8988T (cell line): ENCODE data around the gene CASKIN1.
"Not testable (repeated sequence)": the region's sequence is repeated elsewhere in the genome, so short reads cannot be mapped to it uniquely, and the experiment has no call there.

Experiments used
- DNase-seq: peaks from one replicate; pipeline ENCODE4 v3.0.0; 2011

CASKIN1 gene

GRCh38 chr16:2154533-2155090 is 41.8 kb downstream of the CASKIN1 start:
- DNase-seq, result no peak

DNA sequence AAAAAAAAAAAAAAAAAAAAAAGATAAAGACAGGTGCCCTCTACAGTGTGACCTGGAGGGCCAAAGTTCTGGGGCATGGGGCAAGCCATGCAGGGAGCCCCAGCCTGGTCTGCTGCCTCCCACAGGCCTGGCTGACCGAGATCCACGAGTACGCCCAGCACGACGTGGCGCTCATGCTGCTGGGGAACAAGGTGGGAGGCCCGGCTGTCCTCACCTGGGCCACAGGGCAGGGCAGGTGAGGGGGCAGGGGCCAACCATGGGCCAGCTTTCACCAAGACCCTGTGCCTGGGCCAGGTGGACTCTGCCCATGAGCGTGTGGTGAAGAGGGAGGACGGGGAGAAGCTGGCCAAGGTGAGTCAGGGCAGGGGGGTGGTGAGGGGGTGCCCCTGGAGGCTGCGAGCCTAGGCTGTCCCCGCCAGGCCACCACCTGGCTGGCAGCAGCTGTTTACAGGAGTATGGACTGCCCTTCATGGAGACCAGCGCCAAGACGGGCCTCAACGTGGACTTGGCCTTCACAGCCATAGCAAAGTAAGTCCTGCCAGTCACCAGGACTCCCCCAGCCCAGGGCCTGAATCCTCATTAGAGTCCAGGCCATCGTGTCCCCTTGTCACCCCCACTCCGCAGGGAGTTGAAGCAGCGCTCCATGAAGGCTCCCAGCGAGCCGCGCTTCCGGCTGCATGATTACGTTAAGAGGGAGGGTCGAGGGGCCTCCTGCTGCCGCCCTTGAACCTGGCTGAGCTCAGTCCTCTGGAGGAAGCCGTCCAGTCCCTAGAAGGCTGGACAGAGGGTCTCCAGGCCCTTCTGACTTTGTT is 43.5 kb downstream of the CASKIN1 start:
- no peak for DNase-seq

DNA sequence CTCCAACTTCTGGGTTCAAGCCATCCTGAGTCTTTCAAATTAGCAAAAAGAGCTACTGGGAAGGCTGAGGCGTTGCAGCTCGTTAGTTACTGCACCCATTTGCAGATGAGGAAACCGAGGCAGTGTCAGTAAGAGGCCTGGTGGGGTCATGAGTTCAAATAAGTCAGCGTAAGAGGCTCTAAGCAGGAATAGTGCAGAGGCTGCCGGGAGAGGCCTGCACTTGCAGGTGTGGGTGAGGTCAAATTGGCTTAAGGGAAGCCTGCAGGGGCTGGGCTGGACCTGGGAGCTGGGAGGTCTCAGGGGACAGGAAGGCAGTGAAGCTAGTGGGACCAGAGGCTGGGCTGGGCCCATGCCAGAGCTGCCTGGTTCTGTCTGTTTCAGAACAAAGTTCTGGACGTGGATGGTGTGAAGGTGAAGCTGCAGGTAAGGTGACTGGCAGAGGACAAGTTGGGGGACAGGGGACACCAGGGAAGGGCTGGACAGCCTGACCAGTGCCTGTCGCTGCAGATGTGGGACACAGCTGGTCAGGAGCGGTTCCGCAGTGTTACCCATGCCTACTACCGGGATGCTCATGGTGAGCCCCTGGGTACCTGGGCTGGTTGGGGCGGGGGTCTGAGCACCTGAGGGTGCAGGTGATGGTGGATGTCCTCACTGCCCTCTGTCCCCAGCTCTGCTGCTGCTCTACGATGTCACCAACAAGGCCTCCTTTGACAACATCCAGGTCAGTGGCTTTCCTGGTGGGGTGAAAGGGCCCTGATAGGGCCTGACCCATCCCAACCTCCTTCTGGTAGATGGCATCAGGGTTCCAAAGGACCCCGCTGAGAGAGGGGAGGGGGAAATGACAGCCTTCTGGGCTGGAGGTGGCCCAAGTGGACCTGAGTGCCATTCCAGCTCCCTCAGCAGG is 45.0 kb downstream of the CASKIN1 start:
- DNase-seq, result no peak

GRCh38 chr16:2150418-2151187 is 45.8 kb downstream of the CASKIN1 start:
- DNase-seq, result no peak

DNA sequence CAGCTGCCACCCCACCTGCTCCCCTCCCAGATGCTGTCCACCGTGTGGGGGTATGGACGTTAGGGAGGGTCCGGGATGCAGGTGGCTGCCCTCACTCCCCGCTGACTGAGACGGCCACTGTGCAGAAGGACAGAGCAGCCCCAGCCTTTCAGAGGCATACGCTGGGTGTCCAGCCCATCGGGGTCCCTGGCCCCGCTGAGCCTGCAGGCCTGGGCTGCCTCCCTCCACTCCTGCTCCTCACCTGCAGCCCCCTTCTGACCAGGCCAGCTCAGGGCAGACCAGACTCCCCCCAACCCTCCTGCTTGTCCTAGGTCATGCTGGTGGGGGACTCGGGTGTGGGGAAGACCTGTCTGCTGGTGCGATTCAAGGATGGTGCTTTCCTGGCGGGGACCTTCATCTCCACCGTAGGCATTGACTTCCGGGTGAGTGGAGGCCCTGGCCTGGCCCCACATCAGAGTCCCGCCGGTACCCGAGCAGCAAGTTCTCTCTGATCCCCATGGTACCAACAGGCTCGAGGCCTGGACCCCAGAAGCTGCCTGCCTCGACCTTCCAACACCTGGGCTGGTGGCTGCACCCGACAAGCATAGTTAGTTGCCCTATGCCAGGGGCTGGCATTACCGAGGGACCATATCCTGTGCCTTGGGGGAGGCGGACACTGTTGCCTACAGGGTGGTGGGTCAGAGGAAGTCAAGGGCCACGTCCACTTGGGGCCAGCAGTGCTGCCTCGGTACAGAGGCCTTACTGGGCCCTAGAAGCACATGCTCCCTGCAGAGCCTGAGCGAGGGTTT is 46.6 kb downstream of the CASKIN1 start:
- no peak for DNase-seq

GRCh38 chr16:2148714-2149629 is 47.4 kb downstream of the CASKIN1 start:
- DNase-seq, result no peak

DNA sequence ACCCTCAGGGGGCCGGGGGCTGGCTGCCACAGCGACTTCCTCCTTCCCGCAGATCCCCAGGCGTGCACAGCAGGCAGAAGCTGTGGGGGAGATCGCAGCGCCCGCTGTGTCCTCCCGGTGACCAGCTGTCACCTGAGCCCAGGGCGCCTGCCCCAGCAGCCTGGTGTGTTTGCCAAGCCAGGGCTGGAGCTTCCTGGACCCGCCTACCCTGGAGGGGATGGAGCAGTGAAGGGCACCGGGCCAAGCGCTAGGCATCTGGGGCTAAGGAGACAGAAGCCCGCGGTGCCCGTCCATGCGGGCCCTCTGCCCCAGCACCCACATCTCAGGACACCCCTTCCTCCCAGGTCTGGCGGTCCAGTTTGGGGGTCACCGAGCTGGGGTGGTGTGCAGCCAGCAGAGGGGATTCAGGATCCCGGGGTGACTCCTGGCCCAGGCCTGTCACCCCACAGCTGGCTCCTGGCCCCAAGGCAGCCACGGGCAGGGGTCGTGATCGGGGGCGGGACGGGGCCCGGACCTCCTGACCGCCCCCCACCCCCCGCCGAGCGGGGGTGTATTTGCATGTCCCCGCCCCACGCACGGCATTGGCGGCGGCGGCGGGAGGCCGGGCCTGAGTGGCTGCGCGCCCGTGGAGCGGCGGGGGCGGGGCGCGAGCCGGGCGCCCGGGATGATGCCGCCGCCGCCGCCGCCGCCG is 48.3 kb downstream of the CASKIN1 start, which contains the start of gene RAB26:
Gene RAB26, plus strand, starts transcription at position 645 of the 691 bp plus-strand sequence. CDS start 159 bp downstream, outside the sequence.
- peak; percentile 84 for DNase-seq

- no peak for DNase-seq
Observed at GRCh38 chr16:2147378-2147777, 49.0 kb downstream of the CASKIN1 start.

DNA sequence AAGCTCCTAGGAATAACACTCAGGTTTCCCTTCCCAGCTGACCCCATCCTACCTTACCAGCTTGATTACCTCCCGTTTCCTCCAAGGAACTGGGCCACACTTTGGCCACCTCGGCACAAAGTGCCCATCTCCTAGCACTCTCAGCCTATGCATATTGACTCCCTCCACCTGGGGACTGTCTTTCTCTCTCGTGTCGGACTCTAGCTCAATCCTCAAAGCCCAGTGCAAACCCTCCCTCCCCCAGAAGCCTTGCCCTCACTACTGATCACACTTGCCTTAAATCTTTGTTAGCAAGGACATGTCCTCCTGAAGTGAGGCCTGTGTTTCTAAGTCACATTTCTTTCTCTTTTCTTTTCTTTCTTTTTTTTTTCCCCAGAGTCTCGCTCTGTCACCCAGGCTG is 50.6 kb downstream of the CASKIN1 start:
- no peak for DNase-seq

- no peak for DNase-seq
Observed at GRCh38 chr16:2143878-2144485, 52.4 kb downstream of the CASKIN1 start.

GRCh38 chr16:2142942-2143877 is 53.2 kb downstream of the CASKIN1 start:
- DNase-seq, result no peak

- not testable (repeated sequence) for DNase-seq
Observed at GRCh38 chr16:2135770-2136490, 60.5 kb downstream of the CASKIN1 start, which contains the start of gene PKD1. Gene PKD1 (minus strand): TSS chr16:2135898. CDS start chr16:2135689, 209 bp downstream.

- DNase-seq, result not testable (repeated sequence)
Observed at GRCh38 chr16:2135071-2135470, 61.3 kb downstream of the CASKIN1 start.

GRCh38 chr16:2133797-2134196 is 62.6 kb downstream of the CASKIN1 start:
- DNase-seq, result not testable (repeated sequence)

GRCh38 chr16:2129890-2130447 is 66.4 kb downstream of the CASKIN1 start:
- not testable (repeated sequence) for DNase-seq

GRCh38 chr16:2129251-2129650 is 67.2 kb downstream of the CASKIN1 start:
- not testable (repeated sequence) for DNase-seq
